Right ventricle myocardium superior (tissue), 1 donor: ENCODE data around the gene SLC38A10. TPM values are rescaled to one million over a fixed set of nuclear protein-coding genes. Genes with fewer than 3 reads are reported as not detected.

Experiments used
- ATAC-seq: fragments of 200-7000 bp; cut with Tn5 transposase; one replicate; pipeline ENCODE4 v1.9.1; 2020; ENCODE audit warnings: mild to moderate bottlenecking; ENCODE audit not compliant: poor library complexity
- DNase-seq: peaks from one replicate; pipeline ENCODE4 v3.0.0-alpha.2; 2020
- intact Hi-C: fragments of 100-400 bp; cut with DNase I; formaldehyde crosslinking; loops from one replicate; pipeline ENCODE4 v1.11.2; 2022
- total RNA-seq: library from RNA; stranded (reverse); fragmentation: NEBNext Ultra II Directional; extraction: Animal tissue kit (Norgen Biotek cat#: 25700); gene quantifications from one replicate; pipeline ENCODE4 v1.2.1, GENCODE V29; 2021
- donor health status: DM: no; HTN: yes; CAD: no; lungs with severe emphysema.

SLC38A10 gene
- total RNA-seq, 1 donor from 2014 or later = 41.3 TPM

DNA sequence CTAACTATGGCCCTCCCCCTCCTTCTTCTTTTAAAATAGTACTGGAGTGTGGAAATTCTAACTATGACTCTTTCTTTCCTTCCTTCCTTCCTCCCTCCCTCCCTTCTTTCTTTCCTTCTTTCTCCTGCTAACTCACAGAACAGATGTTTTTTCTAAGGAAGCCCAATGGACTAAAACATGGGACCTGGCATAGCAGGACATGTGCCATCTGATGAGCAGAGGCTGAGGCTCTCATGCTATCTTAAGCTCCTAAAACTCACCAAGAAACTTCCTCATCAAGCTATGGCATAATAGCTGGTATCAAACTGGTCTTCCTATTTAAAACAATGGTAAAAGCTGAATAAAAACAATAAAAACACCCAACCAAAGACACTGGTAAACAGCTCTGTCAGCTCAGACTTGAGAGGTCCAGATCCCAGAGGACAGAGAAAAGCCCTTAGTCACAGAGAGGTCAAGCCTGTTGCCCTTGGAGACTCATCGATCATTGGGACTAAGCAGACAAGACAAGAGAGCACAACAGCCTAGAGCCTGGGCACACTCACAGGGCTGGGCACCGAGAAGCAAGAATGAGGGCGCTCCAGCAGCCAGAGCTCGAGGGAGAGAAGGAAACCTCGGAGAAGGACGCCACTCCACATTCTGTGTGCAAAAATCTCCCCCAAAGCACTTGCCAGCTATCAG lies 27.6 kb downstream of the SLC38A10 start:
- DNase-seq (no peak), ATAC-seq (no peak)
- intact Hi-C loops = no loop called here

DNA sequence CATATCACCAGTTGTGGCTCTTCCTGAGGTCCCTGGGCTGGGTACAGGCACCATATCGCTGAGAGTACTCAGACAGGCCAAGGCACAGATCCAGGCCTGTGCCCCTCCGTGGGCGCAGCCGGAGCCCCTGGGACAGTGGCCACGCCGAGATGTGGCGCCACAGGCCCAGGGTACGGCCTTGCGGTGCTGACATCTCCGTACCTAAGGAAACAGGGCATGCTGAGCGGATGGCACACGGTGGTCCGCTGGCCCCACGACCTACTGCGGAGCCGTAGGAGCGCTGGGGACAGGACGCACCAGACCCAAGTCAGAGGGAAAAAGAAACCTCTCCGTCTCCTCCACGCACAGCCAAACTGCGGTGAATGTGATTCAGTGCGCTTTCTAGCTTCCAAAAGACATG lies 29.5 kb downstream of the SLC38A10 start:
- no peak for ATAC-seq
- DNase-seq = no peak
- intact Hi-C loops = no loop called here

DNA sequence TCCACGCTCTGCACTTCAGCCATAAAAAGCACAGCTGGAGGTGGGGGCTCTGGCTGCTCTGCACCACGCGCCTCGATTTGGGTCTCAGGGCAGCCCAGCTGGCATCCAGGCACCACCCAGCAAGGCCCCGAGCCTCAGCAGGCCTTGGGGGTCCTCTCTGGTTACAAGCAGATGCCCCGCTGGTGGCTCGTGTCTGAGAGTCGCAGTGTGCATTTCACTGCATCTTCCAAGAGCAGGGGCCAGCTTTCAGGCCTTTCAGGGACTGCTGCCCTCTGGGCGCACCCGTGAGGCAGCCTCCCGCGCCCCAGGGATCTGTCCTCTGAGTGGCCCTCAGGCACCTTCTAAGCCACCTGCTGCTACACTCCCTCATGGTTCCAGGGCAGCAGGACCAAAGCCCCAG lies 30.5 kb downstream of the SLC38A10 start:
- no peak for DNase-seq
- ATAC-seq = no peak
- intact Hi-C loops = no loop called here

DNA sequence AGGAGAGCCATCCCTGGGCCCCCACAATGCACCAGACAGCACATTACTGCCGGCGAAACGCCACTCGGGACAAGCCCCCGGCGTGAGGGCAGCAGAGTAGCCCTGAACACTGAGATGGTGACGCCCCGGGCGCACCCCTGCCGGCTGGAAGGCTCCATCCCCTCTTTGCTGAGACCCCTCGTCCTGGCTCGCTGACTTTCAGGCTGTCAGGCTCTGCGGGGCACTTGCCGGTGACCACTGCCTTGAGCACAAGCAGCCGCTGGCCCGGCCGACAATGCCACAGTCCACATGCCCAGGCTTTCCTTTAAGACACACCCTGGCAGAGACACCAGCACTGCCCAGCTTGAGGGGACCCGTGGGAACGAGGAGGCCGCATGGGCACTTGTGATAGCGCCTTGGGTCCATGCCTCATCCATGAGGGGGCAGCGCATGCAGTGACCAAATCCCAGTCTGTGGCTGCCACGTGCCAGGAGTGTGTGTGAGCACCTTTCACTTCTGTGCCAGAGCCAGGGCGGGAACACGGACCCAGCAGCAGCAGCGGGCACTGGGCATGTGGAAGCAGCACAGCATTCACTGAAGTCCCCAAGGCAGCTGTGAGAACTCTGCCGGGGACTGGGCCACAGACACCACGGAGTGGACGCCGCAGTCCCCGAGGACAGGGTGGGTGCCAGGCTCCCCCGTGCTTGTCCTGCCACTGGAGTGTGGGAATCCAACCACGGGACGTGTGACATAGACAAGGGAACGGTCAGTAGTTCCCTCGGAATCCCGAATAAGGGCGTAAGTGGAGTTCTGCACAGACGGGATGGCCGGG lies 31.5 kb downstream of the SLC38A10 start:
- intact Hi-C loops = no loop called here
- ATAC-seq = no peak
- DNase-seq = no peak

DNA sequence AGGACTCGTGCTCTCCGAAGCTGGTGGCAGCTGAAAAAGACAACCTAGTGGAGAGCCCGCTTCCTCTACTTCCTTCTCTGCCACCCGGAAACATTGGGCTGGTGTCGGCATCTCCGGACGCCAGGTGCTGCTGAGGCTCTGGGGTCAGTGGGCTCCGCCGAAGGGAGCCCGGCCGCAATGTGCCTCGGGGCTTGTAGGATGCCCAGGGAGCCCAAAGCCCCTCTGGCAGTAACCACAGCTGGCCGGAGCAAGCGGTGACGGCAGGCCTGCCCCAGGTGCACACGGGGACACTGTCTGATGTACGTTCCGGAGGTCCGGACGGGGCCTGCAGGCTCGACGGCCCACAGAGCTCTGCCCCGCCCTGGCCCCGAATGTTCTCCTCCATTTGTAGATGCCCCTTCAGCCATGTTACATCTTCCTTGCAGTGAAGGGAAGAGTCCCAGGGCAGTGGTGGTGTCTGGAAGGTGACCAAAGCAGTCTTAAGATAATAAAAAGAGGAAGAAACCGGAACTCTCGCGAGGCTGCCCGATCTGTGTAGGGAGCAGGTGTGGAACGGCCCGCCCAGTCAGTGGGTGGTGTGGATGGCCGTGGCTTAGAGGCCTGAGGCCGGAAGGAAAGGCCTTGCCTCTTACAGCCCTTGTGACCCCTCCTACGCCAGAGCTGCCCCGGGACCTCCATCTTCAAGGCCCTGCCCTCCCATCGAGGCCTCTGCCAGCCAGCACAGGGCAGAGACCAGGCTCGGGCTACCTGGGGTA lies 33.3 kb downstream of the SLC38A10 start:
- intact Hi-C loops = no loop called here
- ATAC-seq = no peak
- DNase-seq = no peak

DNA sequence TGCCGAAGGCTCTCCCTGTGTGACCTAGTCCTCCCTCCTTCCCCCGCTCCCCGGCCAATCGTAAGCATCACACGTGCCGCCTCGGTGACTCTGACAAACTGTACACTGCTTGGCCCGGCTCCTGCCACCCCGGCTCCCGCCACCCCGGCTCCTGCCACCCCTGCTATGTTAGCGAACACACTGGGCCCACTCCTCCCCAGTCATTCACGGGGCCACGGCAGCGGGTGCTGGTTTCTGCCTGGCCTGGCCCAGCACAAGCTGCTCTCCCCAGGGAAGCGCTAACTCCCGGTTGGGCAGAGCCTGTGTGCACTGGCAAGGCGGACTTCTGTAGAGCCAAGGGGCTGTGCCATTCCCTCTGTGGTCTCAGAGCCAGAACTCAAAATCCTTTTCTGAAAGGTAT lies 34.0 kb downstream of the SLC38A10 start:
- ATAC-seq = no peak
- intact Hi-C loops = no loop called here
- no peak for DNase-seq

DNA sequence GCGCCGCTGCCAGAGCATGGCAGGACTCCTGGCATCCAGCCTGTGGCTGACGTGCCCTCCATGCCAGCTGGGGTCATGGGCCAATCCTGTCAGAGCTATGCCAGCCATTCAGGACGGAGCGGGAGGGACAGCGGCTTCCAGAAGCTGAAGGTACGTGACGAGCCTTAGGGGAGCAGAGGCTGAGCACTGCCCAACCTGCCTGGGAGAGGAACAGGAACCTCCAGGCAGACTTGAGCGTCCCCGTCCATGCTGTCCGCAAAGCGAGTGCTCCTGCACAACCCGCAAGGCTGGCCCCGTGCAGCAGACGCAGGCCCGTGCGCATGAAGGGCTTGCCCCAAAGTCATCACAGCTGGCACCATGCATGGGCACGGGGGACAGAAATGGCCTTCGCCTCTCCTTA lies 34.5 kb downstream of the SLC38A10 start:
- DNase-seq (no peak), ATAC-seq (no peak)
- intact Hi-C loops = no loop called here

DNA sequence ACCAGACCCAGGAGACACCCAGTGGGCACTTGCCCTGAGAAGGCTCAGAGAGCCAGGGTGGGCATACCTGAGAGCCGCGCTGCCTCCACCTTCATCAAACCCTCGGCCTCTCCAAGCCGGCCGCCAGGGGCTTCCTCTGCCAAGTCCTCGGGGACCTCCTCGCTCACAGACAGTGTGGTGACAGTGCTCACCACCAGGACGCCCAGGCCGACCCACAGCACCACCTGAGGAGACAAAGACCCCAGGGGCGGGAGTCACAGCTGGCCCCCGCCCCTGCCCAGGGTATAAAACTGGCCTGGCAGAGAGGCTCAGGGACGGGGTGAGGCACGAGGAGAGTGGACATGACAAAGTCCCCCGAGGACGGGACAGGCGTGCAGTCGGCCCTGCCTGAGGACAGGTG lies 34.9 kb downstream of the SLC38A10 start:
- intact Hi-C loops = no loop called here
- ATAC-seq (no peak), DNase-seq (no peak)

DNA sequence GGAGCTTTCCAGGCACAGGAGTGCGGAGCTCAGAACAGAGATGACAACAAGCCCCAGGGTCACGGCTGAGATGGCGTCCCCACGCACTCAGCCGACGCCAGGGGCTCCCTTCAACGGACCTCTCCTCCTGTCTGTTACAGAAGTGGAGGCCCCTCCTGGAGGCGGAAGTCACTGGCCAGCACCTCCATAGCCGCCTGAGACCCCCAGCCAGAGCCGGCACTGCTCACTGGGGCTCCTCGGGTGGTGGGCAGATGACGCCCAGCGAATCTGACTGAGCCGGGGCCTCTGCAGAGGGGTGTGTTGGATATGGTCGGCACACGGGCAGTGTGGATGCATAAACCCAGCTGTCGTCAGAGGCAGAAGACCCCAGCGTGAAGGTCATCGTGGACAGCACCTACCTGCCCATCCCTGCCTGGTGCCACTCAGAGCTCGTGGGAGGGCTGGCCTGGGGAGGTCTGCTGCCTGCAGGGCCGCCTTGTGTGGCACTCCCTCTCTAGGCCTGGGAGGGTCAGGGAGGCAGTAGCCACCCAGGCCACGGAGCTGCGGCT lies 36.0 kb downstream of the SLC38A10 start:
- no peak for DNase-seq
- intact Hi-C loops = no loop called here
- no peak for ATAC-seq

DNA sequence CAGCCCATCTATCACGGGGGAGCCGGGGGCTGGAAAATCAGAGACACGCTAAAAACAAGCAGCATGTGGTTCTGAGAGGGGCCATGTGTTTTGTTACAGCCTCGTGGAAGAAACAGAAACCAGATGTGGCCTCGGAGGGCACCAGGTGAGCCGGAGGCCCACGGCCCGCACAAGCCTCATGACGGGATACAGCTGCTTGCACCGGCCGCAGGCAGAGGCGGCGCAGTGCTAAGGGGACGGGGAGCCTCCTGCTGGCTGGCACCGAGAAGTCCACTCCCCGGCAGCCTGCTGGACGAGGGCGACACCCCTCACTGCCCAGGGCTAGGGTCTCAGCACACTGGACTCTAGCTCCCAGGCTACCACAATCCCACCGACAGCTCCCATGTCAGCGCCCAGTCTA lies 36.8 kb downstream of the SLC38A10 start:
- ATAC-seq = no peak
- DNase-seq = no peak
- intact Hi-C loops = no loop called here

DNA sequence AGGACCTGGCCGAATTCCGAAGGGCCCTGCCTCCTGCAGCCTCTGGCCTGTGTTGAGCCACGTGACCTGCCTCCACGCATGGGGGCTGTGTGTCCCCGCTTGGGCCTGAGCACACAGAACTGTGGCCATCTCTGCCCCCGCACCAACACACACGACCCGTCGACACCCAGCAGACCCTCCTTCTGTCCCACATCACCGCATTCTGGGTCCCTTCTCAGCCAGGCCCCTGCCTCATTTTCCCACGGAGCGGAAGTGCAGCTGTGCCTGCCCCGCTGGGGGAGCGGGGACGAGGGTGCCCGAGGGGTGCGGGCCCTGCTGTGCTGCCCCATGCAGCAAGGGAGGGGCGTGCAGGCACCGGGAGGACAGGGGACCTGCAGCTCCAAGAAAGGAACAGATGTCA lies 37.6 kb downstream of the SLC38A10 start:
- ATAC-seq (no peak), DNase-seq (no peak)
- intact Hi-C loops = no loop called here

DNA sequence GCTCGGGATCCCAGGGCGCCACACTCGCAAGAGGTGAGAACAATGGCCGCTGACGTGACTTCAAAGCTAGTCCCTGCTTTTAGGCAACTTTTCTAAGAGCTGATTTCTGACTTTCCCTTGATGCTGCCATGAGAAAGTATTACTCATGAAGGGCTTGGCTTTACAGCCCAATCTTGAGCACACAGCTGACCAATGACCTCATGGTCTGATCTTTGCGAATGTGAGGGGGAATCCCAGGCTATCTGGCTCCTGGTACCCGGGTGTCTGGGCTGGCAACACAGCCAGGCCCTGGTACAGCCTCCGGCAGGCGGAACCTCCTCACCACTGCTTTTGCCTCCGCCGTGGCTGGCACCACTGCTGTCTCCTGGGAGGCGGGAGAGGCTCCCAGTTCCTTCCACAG lies 38.5 kb downstream of the SLC38A10 start:
- ATAC-seq = no peak
- no peak for DNase-seq
- intact Hi-C loops = no loop called here

DNA sequence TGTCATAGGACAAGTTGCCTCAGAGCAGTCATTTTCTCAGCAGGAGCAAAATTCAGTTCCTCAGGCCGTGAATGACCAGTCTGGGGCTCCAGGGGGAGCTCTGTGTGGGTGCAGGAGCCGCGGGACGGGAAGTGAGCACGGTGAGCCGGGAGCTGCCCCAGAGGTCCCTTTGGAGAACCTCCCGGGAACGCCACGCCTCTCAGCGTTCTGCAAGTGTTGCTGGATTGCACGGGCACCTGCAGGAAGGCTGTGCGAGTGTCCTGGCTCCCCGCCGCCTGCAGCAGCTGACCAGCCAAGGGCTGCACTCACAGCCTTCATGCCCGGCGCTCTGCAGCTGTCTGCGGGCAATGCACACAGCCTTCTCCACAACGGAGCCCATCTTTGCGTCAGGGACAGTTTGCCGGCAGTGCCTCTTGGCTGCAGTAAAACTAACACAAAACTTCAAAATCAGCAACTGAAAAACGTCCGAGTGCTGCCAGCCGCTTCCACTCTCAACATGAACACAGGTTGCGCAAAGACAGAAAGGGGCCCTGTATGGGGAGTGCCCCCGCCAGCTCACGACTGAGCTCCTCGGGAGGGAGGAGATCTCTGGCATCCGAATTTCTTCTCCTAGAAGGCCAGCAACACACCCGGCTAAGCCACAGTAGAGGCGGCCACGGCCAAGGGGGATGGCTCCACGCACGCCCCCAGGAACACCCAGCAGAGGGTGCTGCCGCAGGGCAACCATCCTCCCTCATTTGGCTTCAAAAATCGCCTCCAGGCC lies 40.0 kb downstream of the SLC38A10 start:
- DNase-seq (peak; percentile 92), ATAC-seq (peak; percentile 91)
- intact Hi-C loops = loop anchor here (5.0 kb wide), 2 partner anchors 227 to 347 kb away; no protein-coding TSS in a partner anchor

DNA sequence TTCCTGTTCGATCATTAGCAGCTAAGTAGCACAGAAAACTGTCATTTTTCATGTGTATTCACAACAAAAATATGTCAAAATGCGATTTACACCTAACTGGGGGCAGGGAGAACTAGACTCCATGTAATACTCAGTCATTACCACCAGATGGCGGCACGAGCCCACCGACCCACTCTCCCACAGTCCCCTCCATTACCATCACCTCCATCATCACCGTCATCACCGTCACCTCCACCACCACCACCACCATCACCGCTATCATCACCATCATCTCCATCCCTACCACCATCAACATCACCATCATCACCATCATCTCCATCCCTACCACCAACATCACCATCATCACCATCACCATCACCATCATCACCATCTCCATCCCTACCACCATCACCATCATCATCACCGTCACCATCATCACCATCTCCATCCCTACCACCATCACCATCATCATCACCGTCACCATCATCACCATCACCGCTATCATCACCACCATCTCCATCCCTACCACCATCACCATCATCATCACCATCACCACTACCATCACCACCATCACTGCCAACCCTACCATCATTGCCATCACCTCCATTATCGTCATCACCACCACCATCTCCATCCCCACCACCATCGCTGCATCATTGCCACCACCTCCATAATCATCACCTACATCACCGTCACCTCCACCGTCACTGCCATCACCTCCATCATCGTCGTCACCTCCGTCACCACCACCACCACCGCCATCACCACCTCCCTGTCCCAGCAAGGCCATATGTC lies 41.6 kb downstream of the SLC38A10 start:
- DNase-seq = peak; percentile 70
- intact Hi-C loops = loop anchor here (5.0 kb wide), 2 partner anchors 229 to 349 kb away; no protein-coding TSS in a partner anchor
- peak; percentile 50 for ATAC-seq

DNA sequence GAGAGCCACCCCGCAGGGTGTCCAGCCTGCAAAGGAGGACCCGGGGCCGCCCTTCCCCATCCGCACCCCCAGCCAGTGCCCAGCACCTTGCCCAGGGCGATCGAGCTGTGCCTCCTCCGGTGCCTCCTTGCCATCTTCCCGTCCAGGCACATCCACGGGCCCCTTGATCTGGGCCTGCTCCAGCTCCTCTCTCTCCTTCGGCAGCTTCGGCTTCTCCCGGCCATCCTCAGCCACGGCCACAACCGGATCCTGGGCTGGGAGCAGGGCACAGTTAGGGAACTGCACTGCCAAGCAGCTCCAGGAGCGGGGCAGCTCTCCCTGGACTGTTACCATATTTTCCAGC lies 42.1 kb downstream of the SLC38A10 start:
- intact Hi-C loops = loop anchor here (5.0 kb wide), 2 partner anchors 229 to 349 kb away; no protein-coding TSS in a partner anchor
- ATAC-seq (no peak), DNase-seq (no peak)

DNA sequence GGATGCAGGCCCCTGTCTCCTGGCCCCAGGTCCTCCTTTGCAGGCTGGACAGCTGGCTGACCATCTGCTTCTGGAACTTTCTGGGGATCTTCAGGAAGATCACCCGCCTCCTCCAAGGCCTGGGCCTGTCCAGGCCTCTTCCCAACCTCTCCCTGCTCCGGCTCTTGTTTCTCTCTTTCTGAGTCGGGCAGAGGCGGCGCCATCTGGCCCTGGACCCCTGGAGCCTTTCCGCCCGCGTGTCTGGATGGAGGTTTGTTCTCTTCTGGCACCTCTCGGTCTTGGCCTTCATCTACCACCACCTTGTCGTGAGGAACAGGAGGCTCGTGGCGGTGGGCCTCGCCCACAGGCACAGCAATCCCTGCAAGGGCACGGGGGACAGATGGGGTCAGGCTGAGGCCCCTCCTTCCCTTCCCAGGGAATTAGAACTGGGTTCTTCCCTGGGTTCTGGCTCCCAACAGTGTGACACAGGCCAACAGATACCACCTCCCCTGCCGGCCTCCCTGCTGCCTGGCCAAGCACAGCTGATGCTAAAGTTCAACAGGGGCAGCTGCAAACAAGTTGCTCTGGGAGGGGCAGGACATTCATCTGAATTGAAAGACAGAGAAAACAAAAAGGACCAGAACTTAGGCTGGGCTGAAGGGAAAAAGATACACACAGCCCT lies 42.7 kb downstream of the SLC38A10 start:
- intact Hi-C loops = loop anchor here (5.0 kb wide), 2 partner anchors 230 to 350 kb away; no protein-coding TSS in a partner anchor
- DNase-seq = no peak

DNA sequence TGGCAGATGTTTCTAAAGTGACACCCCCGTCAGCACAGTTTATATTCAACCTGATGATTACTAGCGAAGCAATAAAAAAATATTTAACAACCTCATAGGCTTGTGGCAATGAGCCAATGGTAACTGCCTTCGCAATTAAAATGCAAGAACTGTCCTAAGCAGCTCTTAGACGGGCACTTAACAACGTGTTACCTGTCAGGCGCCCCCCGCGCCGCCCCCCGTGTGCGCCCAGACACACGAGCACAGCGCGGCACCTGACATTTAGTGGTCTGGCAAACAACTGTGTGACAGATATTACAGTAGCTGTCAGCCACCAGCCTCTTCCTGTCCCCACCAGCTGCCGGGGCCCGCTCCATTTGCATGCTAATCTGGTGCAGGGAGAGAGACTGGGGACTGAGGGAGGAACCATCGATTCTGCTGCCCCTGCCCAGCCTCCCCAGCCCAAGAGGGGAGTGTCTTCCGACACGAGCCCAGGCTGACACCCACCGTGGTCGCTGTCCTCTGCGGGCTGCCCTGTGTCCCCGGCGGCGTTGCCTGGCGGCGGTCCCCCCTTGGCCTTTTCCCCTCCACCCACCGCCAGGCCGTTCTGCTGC lies 43.3 kb downstream of the SLC38A10 start:
- intact Hi-C loops = loop anchor here (5.0 kb wide), 2 partner anchors 230 to 350 kb away; no protein-coding TSS in a partner anchor
- DNase-seq (no peak), ATAC-seq (peak; percentile 5)

More for the DNA sequence above, 42.7 kb downstream of the SLC38A10 start:
- no peak for ATAC-seq
